Measurements from ENCODE around the gene SCAMP3. TPM values are rescaled to one million over a fixed set of nuclear protein-coding genes. Genes with fewer than 3 reads are reported as not detected.

The SCAMP3 gene
- total and polyA plus RNA-seq, 2 donors (not counting 3 experiments of a cell fraction or from before 2014, with no cell fraction given), result 80.1 to 306 TPM

DNA sequence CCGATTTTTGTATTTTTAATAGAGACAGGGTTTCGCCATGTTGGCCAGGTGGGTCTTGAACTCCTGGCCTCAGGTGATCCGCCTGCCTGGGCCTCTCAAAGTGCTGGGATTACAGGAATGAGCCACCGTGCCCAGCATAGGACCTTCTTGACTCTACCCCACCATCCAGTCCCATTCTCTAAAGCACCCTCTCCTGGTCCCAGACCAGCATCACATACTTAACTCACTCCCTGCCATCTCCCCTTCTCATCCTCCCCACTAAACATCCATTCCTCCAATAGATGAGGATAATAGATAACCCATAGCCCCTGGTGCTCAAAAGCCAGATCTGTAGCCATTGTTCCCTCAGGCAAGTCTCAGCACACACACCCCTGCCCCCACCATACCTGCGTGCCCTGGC, 9.0 kb downstream of the SCAMP3 start:
- Histone ChIP-seq H3K9me1 (replicated peaks; ENCODE audit: control insufficient read depth, extremely low read depth, insufficient read depth, low read length) (no peaks in the 10 kb centered on the region), H3K4me3 (replicated peaks in 1 of 3; ENCODE audit: insufficient read depth in 1 of 3, low read depth in 1 of 3, low read length in 3 of 3) (no peak overlapping the region), H3K9ac (replicated peaks; ENCODE audit: extremely low read depth, insufficient read depth, low read length) (no peak overlapping the region), H4K20me1 (replicated peaks; ENCODE audit: control insufficient read depth, extremely low read depth, insufficient read depth, low read length) (no peaks in the 10 kb centered on the region), H3K9me3 (replicated peaks; ENCODE audit: control insufficient read depth, insufficient read depth, low read length) (no peaks in the 10 kb centered on the region), H2AFZ (ENCODE audit: low read depth, low read length) (no peak overlapping the region), H3K27ac (ENCODE audit: insufficient read depth, low read depth, low read length) (no peak overlapping the region), H3K36me3 (ENCODE audit: control insufficient read depth in 2 of 2, extremely low read depth in 1 of 2, insufficient read depth in 2 of 2, low read length in 2 of 2) (peaks cover 3 to 9% of the 10 kb centered on the region in 2 experiments), H3K79me2 (ENCODE audit: control insufficient read depth, insufficient read depth, low read length) (peaks cover 9% of the 10 kb centered on the region), H3K27me3 (ENCODE audit: control insufficient read depth in 2 of 2, insufficient read depth in 2 of 2, low read length in 2 of 2) (no peaks in the 10 kb centered on the region), H3K4me1 (ENCODE audit: control insufficient read depth, extremely low read depth, insufficient read depth, low read length) (peaks cover 29% of the 10 kb centered on the region), H3K4me2 (ENCODE audit: insufficient read depth, low read length) (no peak overlapping the region)
- ChIA-PET CTCF (interaction anchor here (0.6 to 5.8 kb wide), 2 partner anchors 69 to 282 kb away, joined by 3 to 115 read pairs; partner anchors contain the start of gene RUSC1), POLR2A (no interaction called here)
- no peak for TF ChIP-seq FOS (IDR thresholded peaks at IDR 0.05; ENCODE audit: borderline replicate concordance, insufficient read depth, low read length)
- TF ChIP-seq, protein P1, sequence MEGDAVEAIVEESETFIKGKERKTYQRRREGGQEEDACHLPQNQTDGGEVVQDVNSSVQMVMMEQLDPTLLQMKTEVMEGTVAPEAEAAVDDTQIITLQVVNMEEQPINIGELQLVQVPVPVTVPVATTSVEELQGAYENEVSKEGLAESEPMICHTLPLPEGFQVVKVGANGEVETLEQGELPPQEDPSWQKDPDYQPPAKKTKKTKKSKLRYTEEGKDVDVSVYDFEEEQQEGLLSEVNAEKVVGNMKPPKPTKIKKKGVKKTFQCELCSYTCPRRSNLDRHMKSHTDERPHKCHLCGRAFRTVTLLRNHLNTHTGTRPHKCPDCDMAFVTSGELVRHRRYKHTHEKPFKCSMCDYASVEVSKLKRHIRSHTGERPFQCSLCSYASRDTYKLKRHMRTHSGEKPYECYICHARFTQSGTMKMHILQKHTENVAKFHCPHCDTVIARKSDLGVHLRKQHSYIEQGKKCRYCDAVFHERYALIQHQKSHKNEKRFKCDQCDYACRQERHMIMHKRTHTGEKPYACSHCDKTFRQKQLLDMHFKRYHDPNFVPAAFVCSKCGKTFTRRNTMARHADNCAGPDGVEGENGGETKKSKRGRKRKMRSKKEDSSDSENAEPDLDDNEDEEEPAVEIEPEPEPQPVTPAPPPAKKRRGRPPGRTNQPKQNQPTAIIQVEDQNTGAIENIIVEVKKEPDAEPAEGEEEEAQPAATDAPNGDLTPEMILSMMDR (IDR thresholded peaks at IDR 0.05; ENCODE audit: extremely low read depth in 1 of 2, insufficient read depth in 1 of 2, low read depth in 1 of 2, low read length in 2 of 2), result peak in 1 of 2 donors; percentile 4
- dilution Hi-C loops (cut with MboI; ENCODE audit: extremely low pct_ligation_motif_present, low sequenced_read_pairs), result no loop called here
- intact Hi-C loops (cut with micrococcal nuclease), result loop anchor here (10.0 kb wide), 1 partner anchor 312 kb away; the partner anchor contains the start of gene ASH1L
- no TSS peak for BruUV-seq (replicated peaks)
- FAIRE-seq (no peak), DNase-seq (ENCODE audit: low read depth, low spot score) (no peak)

DNA sequence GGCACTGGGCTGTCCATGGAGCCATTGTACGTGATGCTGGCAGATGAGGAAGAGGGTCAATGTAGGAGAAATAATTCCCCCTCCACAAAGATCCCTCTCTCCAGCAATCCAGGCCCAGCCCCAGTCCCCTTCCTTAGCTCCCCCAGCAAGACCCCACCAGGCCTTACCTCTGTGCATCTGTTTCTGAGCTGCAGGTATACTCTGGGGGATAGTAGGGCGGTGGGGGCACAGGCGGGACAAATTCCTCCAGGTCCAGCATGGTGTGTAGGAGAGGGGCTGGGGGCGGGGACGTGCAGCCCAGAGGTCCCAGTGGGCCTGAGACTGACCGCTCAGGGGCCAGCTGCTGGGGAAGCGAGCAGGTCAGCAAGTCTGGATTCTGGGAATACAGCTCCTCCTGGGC, 10.6 kb downstream of the SCAMP3 start:
- dilution Hi-C loops (cut with MboI; ENCODE audit: extremely low pct_ligation_motif_present, low sequenced_read_pairs), result no loop called here
- no TSS peak for BruUV-seq (replicated peaks)
- Histone ChIP-seq H3K79me2 (ENCODE audit: control insufficient read depth, insufficient read depth, low read length) (peaks cover 9% of the 10 kb centered on the region), H3K27me3 (ENCODE audit: control insufficient read depth in 2 of 2, insufficient read depth in 2 of 2, low read length in 2 of 2) (no peaks in the 10 kb centered on the region), H3K9me1 (replicated peaks; ENCODE audit: control insufficient read depth, extremely low read depth, insufficient read depth, low read length) (no peaks in the 10 kb centered on the region), H3K27ac (ENCODE audit: insufficient read depth, low read depth, low read length) (no peak overlapping the region), H2AFZ (ENCODE audit: low read depth, low read length) (no peak overlapping the region), H3K9me3 (replicated peaks; ENCODE audit: control insufficient read depth, insufficient read depth, low read length) (no peaks in the 10 kb centered on the region), H4K20me1 (replicated peaks; ENCODE audit: control insufficient read depth, extremely low read depth, insufficient read depth, low read length) (no peaks in the 10 kb centered on the region), H3K9ac (replicated peaks; ENCODE audit: extremely low read depth, insufficient read depth, low read length) (no peak overlapping the region), H3K4me2 (ENCODE audit: insufficient read depth, low read length) (no peak overlapping the region), H3K36me3 (ENCODE audit: control insufficient read depth in 2 of 2, extremely low read depth in 1 of 2, insufficient read depth in 2 of 2, low read length in 2 of 2) (peaks cover 6 to 16% of the 10 kb centered on the region in 2 experiments), H3K4me1 (ENCODE audit: control insufficient read depth, extremely low read depth, insufficient read depth, low read length) (peaks cover 29% of the 10 kb centered on the region), H3K4me3 (replicated peaks in 1 of 3; ENCODE audit: insufficient read depth in 1 of 3, low read depth in 1 of 3, low read length in 3 of 3) (no peak overlapping the region)
- ChIA-PET POLR2A (no interaction called here), CTCF (interaction anchor here (0.8 to 5.8 kb wide), 35 partner anchors 8 to 401 kb away, joined by 3 to 115 read pairs (median 6); partner anchors contain the start of genes ASH1L, CLK2, FDPS and HCN3)
- no peak for FAIRE-seq
- DNase-seq (ENCODE audit: low read depth, low spot score), result no peak
- TF ChIP-seq, protein P1 (IDR thresholded peaks at IDR 0.05; ENCODE audit: extremely low read depth in 1 of 2, insufficient read depth in 1 of 2, low read depth in 1 of 2, low read length in 2 of 2), result no peak
- no peak for TF ChIP-seq POLR2A (IDR thresholded peaks at IDR 0.05; ENCODE audit: low read depth, low read length)
- no peak for TF ChIP-seq JUN (IDR thresholded peaks at IDR 0.05; ENCODE audit: borderline replicate concordance, insufficient read depth, insufficient read length, low read depth)
- TF ChIP-seq POLR2AphosphoS5 (IDR thresholded peaks at IDR 0.05; ENCODE audit: insufficient read depth, low read depth, low read length), result no peak
- no peak for TF ChIP-seq EZH2 (IDR thresholded peaks at IDR 0.05; ENCODE audit: borderline replicate concordance, low read depth, low read length, severe bottlenecking)
- TF ChIP-seq GATA2 (IDR thresholded peaks at IDR 0.05; ENCODE audit: insufficient read depth, insufficient read length, low read depth, low read length), result no peak
- TF ChIP-seq, protein P2, sequence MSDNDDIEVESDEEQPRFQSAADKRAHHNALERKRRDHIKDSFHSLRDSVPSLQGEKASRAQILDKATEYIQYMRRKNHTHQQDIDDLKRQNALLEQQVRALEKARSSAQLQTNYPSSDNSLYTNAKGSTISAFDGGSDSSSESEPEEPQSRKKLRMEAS (IDR thresholded peaks at IDR 0.05; ENCODE audit: insufficient read depth, insufficient read length), result no peak
- TF ChIP-seq MYC (IDR thresholded peaks at IDR 0.05; ENCODE audit: low read depth, low read length), result no peak
- no peak for TF ChIP-seq FOS (IDR thresholded peaks at IDR 0.05; ENCODE audit: borderline replicate concordance, insufficient read depth, low read length)
- intact Hi-C loops (cut with micrococcal nuclease), result loop anchor here (10.0 kb wide), 1 partner anchor 313 kb away; the partner anchor contains the start of gene ASH1L

Data from endothelial cell of umbilical vein (primary cell).